Muscle of arm (tissue), 12 donors: ENCODE data around the gene TMBIM1. TPM values are rescaled to one million over a fixed set of nuclear protein-coding genes. Genes with fewer than 3 reads are reported as not detected.
"Not testable (repeated sequence)": the region's sequence is repeated elsewhere in the genome, so short reads cannot be mapped to it uniquely, and the experiment has no call there.

Source experiments
- DNase-seq: peaks from one replicate; pipeline ENCODE4 v3.0.0-alpha.2; 2013
- polyA plus RNA-seq, 12 donors: library from polyadenylated mRNA; unstranded; fragments of 120-200 nt; gene quantifications; one replicate each; pipeline ENCODE4 v1.2.1, GENCODE V29; 2013; ENCODE audit not compliant: insufficient read length in 12 of 12

TMBIM1 gene
- polyA plus RNA-seq, 12 donors = 81.2 to 112 (median 93.7) TPM; not detected in 1

- no peak for DNase-seq
These were observed 17.7 kb downstream of the TMBIM1 start for GRCh38 chr2:218274586-218274985.

GRCh38 chr2:218273908-218274249 lies 18.4 kb downstream of the TMBIM1 start:
- no peak for DNase-seq

GRCh38 chr2:218273214-218273907 lies 18.9 kb downstream of the TMBIM1 start:
- not testable (repeated sequence) for DNase-seq

- DNase-seq = peak; percentile 83
These were observed 19.6 kb downstream of the TMBIM1 start for GRCh38 chr2:218272531-218273212.

- no peak for DNase-seq
These were observed 20.3 kb downstream of the TMBIM1 start for GRCh38 chr2:218271865-218272530.

GRCh38 chr2:218271487-218271797 lies 20.9 kb downstream of the TMBIM1 start:
- no peak for DNase-seq

GRCh38 chr2:218270721-218271486 lies 21.4 kb downstream of the TMBIM1 start:
- DNase-seq = no peak

GRCh38 chr2:218269900-218270720 lies 22.2 kb downstream of the TMBIM1 start, which contains the start of the genes AAMP and PNKD:
Gene AAMP, minus strand, starts transcription at chr2:218270137. Its CDS starts 51 bp downstream, at chr2:218270086.
Gene PNKD, plus strand, starts transcription at chr2:218270519. Its CDS starts 17 bp downstream, at chr2:218270536.
- peak; percentile 100 for DNase-seq

- no peak for DNase-seq
These were observed 25.0 kb downstream of the TMBIM1 start for GRCh38 chr2:218267259-218267658.

GRCh38 chr2:218266316-218266979 lies 25.9 kb downstream of the TMBIM1 start:
- no peak for DNase-seq

- no peak for DNase-seq
These were observed 26.7 kb downstream of the TMBIM1 start for GRCh38 chr2:218265626-218266025.

- no peak for DNase-seq
These were observed 27.3 kb downstream of the TMBIM1 start for GRCh38 chr2:218264773-218265561.

GRCh38 chr2:218263817-218264641 lies 28.3 kb downstream of the TMBIM1 start:
- no peak for DNase-seq

GRCh38 chr2:218262631-218263586 lies 29.4 kb downstream of the TMBIM1 start:
- DNase-seq = no peak

GRCh38 chr2:218262237-218262600 lies 30.1 kb downstream of the TMBIM1 start:
- no peak for DNase-seq

- no peak for DNase-seq
These were observed 30.7 kb downstream of the TMBIM1 start for GRCh38 chr2:218261423-218262236.
